Measurements from ENCODE around the gene HOXA10. TPM values are rescaled to one million over a fixed set of nuclear protein-coding genes. Genes with fewer than 3 reads are reported as not detected.
A peak's percentile ranks its signal among the peaks of the same experiment; 100 is the strongest.

Gene HOXA10
- total RNA-seq, 1 experiment from 2014 or later, result 78.9 TPM

DNA sequence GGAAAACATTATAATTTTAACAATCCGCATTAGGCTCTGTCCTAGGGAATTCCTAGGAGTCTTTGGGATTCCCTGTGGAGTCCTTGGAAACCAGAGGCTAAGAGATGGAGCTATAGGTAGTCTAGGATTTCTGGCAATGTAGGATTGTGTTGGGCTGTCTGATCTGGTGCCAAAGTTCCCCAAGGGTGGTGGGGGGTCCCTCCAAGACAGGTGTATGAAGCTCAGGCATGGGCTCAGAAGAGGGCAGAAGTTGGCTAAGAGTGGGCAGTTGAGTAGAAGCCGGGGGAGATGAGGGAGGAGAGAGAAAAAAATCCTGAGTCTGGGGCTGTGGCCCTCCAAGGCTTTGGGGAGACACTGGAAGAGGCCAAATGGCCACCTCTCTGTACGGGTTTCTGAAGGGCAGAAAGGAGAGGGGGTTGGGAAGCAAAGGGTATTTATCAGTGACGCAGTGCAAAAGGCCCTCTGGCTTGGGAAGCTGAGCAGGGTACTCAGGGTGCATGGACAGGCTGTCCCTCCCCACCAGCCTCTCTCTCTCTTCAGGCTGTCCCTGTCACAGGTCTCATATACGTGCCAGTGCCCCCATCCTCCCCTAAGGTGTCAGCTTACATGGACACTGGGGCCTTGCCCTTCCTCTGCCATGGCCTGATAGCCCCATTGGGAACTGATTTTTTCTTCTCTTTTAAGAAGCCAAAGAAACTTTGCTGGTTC is 27.5 kb downstream of the HOXA10 start:
- peak; percentile 68 for DNase-seq (ENCODE audit: low spot score)

DNA sequence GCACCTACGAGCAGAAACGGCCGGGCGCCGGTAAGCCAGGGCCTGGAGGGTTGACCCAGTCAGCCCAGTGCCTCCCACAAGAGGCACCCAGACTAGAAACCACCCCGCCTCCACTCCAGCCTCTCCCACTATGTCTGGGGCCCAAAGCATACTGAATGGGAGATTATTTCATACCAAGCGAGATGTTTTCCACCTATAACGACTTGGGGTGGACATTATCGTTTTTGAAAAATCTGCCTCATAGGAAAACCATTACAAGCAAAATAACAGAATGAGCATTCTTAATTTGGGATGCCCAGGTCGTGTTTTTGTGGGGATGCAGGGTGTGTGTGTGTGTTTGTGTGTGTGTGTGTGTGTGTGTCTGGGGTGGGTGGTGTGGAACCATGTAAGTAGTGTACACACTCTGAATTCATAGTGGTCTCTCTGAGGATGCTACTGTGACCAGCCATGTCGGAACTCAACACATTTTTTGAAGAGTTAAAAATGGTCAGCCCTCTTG is 28.2 kb downstream of the HOXA10 start:
- no peak for DNase-seq (ENCODE audit: low spot score)

DNA sequence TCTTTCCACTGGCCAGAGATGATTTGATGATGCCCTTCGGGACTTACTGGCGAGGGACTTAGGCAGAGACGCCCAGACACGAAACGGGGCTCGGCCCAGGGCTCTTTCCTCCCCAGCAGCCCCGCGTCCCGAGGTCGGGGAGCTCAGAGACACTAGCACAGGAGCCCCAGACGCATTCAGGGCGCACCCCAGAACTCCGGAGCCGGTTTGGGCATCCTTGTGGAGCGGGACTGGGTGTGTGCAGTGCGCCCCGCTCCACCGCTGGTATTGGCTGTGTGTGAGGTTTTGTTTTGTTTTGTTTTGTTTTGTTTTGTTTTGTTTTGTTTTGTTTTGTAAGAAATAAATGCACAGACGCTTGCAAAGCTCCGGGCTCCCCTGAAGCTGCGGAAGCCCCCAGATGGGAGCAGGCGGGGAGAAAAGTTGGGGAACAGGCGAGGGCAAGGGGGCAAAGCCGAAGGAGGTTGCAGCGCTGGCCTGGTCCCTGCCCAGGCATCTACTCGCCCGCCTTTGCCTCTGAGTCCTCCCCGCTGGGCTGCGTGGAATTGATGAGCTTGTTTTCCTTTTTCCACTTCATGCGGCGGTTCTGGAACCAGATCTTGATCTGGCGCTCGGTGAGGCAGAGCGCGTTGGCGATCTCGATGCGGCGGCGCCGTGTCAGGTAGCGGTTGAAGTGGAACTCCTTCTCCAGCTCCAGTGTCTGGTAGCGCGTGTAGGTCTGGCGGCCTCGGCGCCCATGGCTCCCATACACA is 28.8 kb downstream of the HOXA10 start:
- no peak for DNase-seq (ENCODE audit: low spot score)

DNA sequence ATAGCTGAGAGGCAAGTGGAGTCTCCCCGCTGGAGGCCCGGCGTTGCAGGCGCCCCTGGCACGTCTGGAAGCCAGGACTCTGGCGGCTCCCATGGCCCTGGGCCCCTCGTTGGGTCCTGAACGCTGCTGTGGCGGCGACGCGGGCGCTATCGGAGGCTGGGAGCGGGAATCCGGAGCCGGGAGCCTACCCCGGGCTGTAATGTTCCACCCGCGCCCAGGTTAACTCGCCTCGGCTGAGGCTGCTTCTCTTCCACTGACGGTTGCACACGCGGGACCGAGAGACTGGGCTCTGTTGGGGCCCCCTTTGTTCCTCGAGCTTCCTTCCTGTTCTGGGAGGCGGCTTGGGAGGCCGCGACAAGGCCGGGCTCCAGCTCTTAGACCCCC is 29.3 kb downstream of the HOXA10 start:
- no peak for DNase-seq (ENCODE audit: low spot score)

DNA sequence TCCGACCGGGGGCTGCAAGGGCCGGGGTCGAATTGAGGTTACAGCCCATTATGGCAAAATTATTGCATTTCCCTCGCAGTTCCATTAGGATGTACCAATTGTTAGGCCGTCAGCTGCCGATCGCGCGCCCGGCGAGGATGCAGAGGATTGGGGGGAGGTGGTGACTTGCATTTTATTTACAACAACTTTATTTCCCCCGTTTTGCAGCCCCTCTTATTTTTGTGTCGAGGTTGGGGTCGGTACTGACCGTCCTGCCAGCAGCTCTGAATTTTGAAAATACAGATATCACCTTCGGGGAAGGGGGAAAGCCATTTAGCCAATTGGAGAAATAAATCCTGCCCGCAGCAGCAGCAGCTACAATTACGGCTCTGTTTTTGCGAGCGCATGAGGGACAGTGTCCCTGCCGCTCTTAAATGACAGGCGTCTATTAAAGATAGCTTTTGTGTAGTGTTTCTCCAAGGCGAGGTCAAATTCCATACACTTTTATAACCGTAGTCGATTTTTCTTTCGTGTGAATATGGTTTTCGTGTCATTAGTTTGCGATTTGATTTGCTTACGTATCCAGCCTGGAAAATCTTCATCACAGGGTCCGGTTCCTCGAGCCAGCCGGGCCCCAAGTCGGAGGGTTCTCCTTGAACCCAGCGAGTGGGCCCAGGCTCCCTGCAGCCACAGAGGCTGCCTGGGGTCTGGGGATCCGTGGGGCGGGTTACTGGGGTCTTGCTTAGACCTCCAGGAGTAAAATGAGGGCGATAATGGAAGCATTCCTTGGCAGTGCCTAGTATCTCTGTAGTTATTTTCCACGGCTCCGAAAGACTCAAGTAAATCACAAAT is 30.0 kb downstream of the HOXA10 start:
- no peak for DNase-seq (ENCODE audit: low spot score)

DNA sequence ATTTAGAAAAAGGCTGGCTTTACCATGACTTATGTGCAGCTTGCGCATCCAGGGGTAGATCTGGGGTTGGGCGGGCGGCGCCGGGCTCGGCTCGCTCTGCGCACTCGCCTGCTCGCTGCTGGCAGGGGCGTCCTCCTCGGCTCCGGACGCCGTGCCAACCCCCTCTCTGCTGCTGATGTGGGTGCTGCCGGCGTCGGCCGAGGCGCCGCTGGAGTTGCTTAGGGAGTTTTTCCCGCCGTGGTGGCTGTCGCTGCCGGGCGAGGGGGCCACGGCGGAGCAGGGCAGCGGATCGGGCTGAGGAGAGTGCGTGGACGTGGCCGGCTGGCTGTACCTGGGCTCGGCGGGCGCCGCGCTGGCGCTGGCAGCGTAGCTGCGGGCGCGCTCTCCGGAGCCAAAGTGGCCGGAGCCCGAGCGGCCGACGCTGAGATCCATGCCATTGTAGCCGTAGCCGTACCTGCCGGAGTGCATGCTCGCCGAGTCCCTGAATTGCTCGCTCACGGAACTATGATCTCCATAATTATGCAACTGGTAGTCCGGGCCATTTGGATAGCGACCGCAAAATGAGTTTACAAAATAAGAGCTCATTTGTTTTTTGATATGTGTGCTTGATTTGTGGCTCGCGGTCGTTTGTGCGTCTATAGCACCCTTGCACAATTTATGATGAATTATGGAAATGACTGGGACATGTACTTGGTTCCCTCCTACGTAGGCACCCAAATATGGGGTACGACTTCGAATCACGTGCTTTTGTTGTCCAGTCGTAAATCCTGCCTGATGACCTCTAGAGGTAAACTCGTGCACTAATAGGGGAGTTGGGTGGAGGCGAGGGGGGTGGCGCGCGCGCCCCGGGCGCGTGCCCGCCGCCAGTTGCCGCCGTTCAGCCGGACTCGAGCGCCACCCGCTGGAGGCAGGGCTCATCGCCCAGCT is 30.8 kb downstream of the HOXA10 start, which contains the start of gene HOXA5:
TSS of gene HOXA5 (minus strand) at position 659 of the 927 bp plus-strand sequence. CDS start at position 585, 74 bp downstream.
- peak; percentile 86 for DNase-seq (ENCODE audit: low spot score)

DNA sequence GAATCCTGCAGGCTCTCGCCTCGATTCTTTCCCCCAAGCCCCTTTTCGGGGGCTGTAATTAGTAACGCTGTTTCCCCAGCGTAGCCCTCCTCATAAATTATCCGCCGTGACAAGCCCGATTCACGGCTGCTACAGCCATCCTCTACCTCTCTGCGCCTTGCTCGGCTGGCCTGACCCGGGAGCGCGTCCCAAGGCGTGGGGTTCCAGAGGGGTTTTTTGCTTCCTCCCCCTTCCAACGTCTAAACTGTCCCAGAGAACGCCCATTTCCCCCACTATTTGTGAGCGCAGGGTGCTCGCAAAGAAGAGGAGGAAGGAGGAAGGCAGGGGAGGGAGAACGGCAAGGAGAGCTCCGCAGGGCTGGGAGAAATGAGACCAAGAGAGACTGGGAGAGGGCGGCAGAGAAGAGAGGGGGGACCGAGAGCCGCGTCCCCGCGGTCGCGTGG is 31.5 kb downstream of the HOXA10 start:
- no peak for DNase-seq (ENCODE audit: low spot score)

DNA sequence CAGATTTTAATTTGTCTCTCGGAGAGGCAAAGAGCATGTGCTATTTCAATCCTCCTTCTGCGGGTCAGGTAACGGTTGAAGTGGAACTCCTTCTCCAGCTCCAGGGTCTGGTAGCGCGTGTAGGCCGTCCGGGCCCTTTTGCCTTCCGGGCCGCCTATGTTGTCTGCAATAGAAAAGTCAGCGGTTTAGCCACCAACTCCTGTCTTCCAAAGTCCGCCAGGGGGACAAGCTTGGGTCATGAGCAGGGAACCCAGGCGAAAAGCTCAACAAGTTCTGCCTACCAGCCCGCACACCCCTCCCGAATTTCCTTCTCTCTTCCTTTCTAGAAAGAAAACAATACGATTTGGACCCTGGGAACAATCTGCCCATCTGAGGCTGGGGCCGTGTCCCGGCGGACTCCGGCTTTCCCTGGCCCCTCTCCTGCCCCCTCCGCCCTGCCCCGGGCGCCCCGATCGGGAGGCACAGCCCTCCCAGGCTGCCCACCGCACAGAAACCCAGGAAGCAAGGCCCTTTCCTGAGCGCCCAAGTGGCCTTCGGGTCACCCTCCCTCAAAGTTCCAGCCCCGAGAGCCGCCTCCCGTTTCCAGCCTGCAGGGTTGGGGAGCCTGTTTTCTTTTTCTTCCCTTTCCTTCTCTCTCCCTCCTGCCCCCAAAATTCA is 32.1 kb downstream of the HOXA10 start:
- no peak for DNase-seq (ENCODE audit: low spot score)

DNA sequence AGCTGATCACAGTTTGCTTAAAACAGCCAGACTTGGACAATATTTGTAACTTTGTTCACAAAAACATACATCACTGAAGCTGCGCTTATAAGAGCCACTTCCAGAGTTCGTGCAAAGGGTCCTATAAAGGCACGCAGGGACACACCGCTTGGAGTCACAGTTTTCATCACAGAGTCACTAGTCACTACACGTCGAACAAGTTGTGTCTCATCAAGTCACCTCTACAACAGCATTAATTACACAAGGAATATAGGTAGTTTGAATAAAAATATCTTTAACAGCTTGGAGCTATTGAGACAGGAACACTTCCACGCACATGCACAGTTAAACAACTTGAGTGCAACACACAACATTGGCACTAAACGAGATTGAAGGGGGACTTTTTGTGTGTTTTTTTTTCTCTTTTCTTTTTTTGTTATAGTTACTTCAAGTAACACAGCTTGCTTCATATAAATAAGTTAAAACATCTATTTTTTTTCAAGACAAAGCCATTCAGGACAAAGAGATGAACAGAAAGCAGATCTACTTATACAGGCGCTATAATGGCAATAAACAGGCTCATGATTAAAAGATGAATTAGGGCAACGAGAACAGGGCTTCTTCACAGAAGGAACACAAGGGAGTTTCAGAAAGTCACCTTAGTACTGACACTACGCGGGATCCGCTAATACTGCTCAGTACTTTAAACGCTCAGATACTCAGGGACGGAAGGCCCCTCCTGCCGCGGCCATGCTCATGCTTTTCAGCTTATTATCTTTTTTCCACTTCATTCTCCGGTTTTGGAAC is 32.8 kb downstream of the HOXA10 start:
- DNase-seq (ENCODE audit: low spot score), result no peak

DNA sequence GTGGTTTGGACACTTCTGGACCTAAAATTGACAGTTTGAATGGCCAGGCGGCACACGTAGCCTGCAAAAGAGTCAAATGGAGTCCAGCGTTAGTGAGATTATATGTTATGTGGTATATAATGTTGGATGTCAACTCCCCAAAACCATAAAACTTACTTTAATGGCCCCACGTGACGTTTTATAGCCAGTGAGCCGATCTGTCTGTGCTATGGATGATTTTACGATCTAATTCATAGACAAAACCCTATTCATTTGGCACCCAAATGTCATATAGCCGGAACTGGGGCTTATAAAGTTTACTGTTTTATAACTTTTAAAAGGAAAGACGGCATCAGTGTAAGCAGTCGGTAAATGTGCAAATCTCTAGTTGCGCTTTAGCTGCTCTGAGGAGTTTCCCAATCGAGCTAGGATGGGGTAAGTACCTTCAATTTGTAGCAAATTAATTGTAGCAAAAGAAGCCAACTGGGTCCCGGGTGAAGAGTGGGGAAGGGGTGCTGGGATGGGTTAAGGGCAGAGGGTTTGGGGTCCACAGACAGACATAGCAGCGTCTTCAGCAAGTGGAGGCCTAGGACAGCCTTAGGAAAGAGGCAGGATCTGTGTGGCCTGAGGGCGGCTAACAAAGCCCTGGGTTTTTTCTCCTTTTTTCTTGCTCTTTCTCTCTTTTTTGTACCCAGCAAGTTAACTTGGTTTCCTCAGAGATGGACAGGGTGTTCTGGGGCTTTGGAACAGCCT is 33.8 kb downstream of the HOXA10 start:
- peak; percentile 90 for DNase-seq (ENCODE audit: low spot score)

DNA sequence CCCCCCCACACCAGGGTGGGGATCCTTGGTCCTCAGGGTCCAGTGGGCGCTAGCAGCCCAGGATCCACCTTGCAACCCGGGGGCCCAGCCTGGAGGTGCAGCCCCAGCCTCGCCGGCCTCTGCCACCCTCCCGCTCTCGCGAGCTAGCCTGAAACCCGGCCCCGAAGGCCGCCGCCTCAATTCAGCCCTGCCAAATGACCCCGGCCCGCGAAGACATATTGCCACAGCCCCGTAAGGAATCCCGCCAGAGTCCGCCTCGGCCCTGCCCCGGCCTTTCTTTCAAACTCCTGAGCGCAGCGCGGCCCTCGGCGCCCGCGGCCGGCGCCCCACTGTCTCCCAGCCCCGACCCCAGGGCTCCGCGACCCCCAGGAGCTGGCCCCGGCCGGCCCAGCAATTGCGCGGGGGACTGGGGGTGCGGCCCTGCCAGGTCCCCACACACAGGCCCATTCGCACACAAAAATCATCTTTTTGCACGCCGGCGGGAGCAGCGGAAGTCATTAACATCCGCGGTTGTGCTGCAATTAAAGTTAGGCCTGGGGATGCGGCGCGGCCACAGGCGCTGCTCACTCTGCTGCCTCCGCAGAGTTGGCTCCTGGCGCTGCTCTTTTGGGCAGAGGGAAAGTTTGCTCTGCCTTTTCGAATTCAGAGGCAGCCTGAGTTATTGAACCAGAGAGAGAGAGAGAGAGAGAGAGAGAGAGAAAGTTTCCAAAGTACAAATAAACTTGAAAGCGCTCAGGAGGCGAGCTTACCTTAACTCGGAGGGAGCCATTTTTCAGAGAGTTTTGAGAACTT is 34.6 kb downstream of the HOXA10 start:
- no peak for DNase-seq (ENCODE audit: low spot score)

DNA sequence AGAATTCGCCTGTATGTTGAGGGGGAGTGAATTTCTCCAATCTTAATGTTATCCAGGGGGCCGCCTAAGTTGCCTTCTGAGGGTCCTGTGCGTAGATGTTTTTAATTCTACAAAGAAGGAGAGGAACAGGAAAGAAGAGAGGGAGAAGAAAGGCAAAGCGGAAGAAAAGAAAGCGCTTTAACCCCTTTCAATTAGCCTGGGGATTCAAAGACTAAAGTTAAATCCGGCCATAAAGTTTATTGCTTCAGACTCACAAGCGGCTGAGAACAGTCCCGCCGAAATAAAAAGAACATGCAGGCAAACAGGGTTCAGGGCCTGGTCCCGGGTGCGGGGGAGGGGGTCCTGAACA is 35.2 kb downstream of the HOXA10 start:
- no peak for DNase-seq (ENCODE audit: low spot score)

DNA sequence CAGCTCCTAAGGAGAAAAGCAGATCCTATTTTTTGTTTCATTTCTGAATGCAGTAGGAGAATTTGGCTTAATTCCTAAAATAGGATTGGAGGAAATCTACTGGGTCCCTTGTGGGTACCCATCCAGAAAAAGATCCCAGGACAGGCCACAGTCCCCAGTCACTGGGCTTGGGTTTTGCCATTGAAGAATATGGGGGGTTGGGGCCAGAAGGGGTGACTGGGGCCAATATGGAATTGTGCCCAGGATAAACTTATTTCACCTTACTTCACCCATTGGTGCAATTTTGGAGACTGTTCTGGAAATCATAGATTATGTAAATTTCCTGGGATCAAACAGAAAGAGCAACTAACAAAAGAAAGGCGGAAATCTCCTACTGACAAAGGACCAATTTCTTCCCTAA is 35.6 kb downstream of the HOXA10 start:
- DNase-seq (ENCODE audit: low spot score), result no peak

DNA sequence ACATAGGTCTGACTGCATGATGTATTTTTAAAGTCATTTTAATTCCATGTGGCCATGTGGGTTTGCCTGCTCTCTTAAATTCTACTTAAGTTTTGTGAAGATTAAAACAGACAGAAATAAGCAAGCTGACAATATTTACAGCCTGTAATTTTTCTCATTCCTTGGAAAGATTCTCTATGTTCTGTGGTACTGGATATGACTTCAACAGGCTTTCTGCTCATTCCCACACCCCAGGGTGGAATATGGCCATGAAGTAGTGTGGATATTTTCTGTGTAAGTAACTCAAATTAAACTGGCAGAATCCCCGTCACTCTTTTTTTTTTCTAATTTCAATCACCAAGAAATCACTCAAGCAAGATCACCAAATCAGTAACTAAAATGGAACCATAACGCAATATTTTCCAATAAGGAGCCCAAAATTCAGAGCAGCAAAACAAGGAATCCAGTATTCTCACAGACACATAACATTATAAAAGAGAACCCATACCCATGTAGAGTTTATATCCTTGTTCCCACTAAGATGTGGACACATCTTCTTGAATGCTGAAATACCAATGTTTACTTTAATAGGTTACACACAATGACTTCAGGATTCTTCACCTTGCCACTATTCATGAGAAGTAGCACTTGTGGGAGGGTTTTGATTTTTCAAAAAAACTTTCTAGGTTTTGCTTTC is 36.3 kb downstream of the HOXA10 start:
- DNase-seq (ENCODE audit: low spot score), result peak; percentile 56

DNA sequence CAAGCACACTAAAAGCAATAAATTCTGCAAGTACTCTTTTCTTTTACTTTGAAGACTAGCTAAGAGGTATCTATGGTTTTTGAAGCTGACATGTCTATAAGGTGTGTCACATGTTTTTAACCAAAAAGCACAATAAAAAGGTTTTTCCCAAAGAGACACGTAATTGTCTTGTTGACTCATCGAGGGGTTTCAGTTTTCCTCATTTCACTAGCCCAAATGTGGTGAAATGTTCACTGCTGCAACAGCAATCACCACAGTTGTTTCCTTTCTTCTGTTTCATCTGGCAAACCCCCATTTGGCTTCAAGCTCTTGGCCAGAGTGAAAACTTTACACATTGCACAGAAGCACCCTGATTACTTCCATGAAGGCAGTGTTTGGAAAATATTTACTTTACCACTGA is 39.7 kb downstream of the HOXA10 start:
- no peak for DNase-seq (ENCODE audit: low spot score)

DNA sequence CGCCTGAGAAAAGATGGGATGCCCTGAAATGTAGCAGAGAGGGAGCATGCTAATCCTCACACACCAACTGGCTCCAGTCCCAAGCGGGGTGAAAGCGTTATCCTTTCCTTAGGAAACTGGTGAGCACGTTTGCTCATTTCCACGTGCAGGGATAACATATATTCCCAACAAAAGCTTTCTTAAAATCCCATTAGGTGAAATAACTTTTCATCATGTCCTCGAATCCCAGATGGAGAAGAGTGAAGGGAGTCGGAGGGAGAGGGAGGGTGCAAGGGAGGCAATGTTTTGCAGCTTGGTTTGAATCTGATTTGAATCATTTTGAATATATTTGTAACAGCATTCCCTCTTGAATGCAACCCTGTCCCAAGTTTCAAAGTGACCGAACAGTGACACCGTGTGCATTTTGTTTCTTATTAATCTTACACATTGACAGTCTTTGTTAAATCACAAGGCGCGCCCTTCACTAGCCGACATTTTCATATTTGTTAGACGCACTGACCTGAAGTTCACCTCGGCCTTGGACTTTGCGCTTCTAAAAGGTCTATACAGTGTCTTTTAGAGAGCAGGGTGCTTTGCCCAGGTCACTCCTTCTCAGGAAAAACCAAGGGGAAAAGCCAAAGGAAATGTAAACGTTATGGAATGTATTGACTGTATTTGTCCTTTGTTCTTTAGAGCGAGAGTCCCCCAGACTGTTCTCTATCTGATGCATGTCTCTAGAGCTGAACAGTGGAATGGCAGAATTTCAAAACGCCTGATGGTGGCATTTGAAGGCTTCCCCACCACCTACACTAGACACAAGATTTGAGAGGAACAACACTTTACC is 40.5 kb downstream of the HOXA10 start:
- no peak for DNase-seq (ENCODE audit: low spot score)

DNA sequence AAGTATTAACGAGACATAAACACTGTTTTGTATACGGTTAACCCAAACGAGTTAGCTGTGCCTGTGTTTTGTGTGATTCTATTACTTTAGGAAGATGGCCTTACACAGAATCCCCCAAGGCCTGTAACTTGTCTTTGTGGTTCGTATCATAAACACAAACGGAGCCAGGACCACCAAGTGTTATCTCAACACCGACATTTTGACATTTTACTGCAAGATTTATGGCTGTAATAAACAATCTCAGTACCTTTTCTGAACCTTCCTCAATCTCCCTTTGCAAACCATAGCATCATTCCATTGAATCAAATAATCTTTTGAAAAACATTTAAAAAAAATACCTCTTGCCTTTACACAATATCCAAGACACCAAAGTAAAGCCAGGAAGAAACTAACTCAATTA is 41.1 kb downstream of the HOXA10 start:
- no peak for DNase-seq (ENCODE audit: low spot score)
